Tibial nerve (tissue), 4 donors: ENCODE measurements around the gene NOL8. TPM values are rescaled to one million over a fixed set of nuclear protein-coding genes. Genes with fewer than 3 reads are reported as not detected.

Experiments
- DNase-seq, 2 donors: peaks; one replicate each; pipeline ENCODE4 v3.0.0-alpha.2; 2019; ENCODE audit warnings: low spot score in 2 of 2
- H3K27ac ChIP-seq, 4 donors: fragments of 200-600 bp; sonication (generic) in 3 of 4; one replicate each; pipeline ENCODE4 v1.5.1; 2017 to 2019; ENCODE audit warnings: mild to moderate bottlenecking in 1 of 4
- H3K27me3 ChIP-seq, 2 donors: fragments of 200-600 bp; sonication (generic) in 1 of 2; one replicate each; pipeline versions ENCODE4 v1.5.1 to v1.6.0; 2017 to 2019
- H3K36me3 ChIP-seq, 3 donors: fragments of 200-600 bp; sonication (generic); one replicate each; pipeline ENCODE4 v1.5.1; 2018 to 2019
- H3K4me1 ChIP-seq, 4 donors: fragments of 200-600 bp; sonication (generic) in 3 of 4; one replicate each; pipeline ENCODE4 v1.5.1; 2017 to 2019
- H3K4me3 ChIP-seq, 4 donors: fragments of 200-600 bp; sonication (generic) in 3 of 4; one replicate each; pipeline ENCODE4 v1.5.1; 2017 to 2019; ENCODE audit warnings: mild to moderate bottlenecking in 1 of 4, moderate library complexity in 1 of 4
- H3K9me3 ChIP-seq, 4 donors: fragments of 200-600 bp; sonication (generic) in 3 of 4; one replicate each; pipeline ENCODE4 v1.5.1; 2017 to 2019
- EP300 ChIP-seq, 2 donors: sonication (generic); formaldehyde crosslinking; IDR thresholded peaks; one replicate each; pipeline ENCODE4 v1.6.1; 2017; ENCODE audit warnings: antibody characterized with exemption in 2 of 2, mild to moderate bottlenecking in 1 of 2
- POLR2A ChIP-seq, 2 donors: fragments of 450-650 bp; IDR thresholded peaks; one replicate each; pipeline ENCODE4 v1.6.1; 2017; ENCODE audit warnings: antibody characterized with exemption in 2 of 2, mild to moderate bottlenecking in 2 of 2, moderate library complexity in 2 of 2
- WGBS, 2 donors: methylation state at CpG; one replicate each; pipeline ENCODE4 v1.1.5; 2018; 5-methylcytosine and 5-hydroxymethylcytosine counted together
- small RNA-seq: library from RNA; depleted of rRNA; stranded (forward); fragments of <200 nt; gene quantifications from one replicate; pipeline ENCODE3, GENCODE V24; 2016
- total RNA-seq, 4 donors: library from RNA; depleted of rRNA; stranded (reverse); fragments of >200 nt; gene quantifications; one replicate each; pipeline ENCODE4 v1.1.0, GENCODE V29; 2016
- TF ChIP-seq, protein P1 (sequence below), 5 experiments: fragments of 200-600 bp in 3 of 5; fragments of 450-650 bp in 2 of 5; sonication (generic) in 3 of 5; IDR thresholded peaks; one replicate each; pipeline ENCODE4 v1.5.1; 2016 to 2019; ENCODE audit warnings: antibody characterized with exemption in 5 of 5, mild to moderate bottlenecking in 3 of 5, moderate library complexity in 2 of 5

Gene NOL8
- total RNA-seq, 4 donors from 2014 or later, result 25.1 to 45.6 (median 31.4) TPM

DNA sequence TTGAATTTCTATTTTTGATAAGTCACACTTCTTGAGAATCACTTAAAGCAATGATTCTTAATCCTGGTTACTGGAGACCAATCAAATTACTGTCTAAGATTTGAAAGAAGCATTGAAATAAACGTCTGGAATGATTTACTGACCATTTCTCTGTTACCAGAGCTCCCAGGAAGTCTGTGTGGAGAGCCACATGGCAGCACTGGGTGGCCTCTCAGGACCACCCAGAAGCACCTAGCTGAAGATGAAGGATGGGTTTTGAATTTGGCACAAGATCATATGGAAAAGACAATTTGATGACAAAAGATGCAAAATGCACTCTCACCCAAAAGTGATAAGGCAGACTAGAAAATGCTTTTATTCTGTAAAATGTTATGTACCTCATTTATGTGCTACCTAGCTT, 62.0 kb downstream of the NOL8 start:
- no peaks in the 10 kb centered on the region for H3K27me3 ChIP-seq
- no peak overlapping the region for H3K27ac ChIP-seq
- no peak for DNase-seq
- 10 to 35% methylated on average over 1 of the region's 1 CpG for WGBS, 2 donors
- no peaks in the 10 kb centered on the region for H3K9me3 ChIP-seq
- TF ChIP-seq, protein P1, sequence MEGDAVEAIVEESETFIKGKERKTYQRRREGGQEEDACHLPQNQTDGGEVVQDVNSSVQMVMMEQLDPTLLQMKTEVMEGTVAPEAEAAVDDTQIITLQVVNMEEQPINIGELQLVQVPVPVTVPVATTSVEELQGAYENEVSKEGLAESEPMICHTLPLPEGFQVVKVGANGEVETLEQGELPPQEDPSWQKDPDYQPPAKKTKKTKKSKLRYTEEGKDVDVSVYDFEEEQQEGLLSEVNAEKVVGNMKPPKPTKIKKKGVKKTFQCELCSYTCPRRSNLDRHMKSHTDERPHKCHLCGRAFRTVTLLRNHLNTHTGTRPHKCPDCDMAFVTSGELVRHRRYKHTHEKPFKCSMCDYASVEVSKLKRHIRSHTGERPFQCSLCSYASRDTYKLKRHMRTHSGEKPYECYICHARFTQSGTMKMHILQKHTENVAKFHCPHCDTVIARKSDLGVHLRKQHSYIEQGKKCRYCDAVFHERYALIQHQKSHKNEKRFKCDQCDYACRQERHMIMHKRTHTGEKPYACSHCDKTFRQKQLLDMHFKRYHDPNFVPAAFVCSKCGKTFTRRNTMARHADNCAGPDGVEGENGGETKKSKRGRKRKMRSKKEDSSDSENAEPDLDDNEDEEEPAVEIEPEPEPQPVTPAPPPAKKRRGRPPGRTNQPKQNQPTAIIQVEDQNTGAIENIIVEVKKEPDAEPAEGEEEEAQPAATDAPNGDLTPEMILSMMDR (IDR thresholded peaks at IDR 0.05), result no peak
- TF ChIP-seq POLR2A (IDR thresholded peaks at IDR 0.05) (no peak), EP300 (IDR thresholded peaks at IDR 0.05) (no peak)
- H3K4me3 ChIP-seq, result no peak overlapping the region
- peaks cover 0 to 100% (median 49%) of the 10 kb centered on the region in 3 donors for H3K36me3 ChIP-seq
- H3K4me1 ChIP-seq, result no peaks in the 10 kb centered on the region

DNA sequence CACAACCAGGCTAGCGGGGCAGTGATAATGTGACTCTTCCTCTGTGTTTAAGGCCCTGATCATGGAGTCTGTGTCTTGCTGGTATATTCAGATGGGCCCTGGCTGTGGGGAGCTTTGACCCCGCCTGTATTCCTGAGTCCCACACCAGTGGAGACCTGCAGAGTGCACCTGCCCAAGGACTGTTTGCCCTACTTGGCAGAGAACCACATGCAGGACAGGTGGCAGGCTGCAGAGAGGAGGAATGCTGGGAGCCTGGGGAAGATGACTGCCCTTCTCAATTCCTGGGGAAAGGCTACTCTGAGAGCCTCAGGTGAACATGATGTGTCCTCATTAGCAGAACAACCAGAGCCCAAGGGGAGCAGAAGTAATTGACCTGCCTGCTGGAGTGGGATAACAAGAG, 67.8 kb downstream of the NOL8 start:
- no peak for DNase-seq
- Histone ChIP-seq H3K4me3 (no peak overlapping the region), H3K27ac (no peak overlapping the region), H3K4me1 (no peaks in the 10 kb centered on the region), H3K36me3 (peaks cover 7 to 99% (median 34%) of the 10 kb centered on the region in 3 donors), H3K9me3 (no peaks in the 10 kb centered on the region), H3K27me3 (no peaks in the 10 kb centered on the region)
- WGBS, 2 donors, result 100% methylated on average over 2 of the region's 2 CpGs
- TF ChIP-seq POLR2A (IDR thresholded peaks at IDR 0.05) (no peak), EP300 (IDR thresholded peaks at IDR 0.05) (no peak)
- TF ChIP-seq, protein P1 (IDR thresholded peaks at IDR 0.05), result no peak

DNA sequence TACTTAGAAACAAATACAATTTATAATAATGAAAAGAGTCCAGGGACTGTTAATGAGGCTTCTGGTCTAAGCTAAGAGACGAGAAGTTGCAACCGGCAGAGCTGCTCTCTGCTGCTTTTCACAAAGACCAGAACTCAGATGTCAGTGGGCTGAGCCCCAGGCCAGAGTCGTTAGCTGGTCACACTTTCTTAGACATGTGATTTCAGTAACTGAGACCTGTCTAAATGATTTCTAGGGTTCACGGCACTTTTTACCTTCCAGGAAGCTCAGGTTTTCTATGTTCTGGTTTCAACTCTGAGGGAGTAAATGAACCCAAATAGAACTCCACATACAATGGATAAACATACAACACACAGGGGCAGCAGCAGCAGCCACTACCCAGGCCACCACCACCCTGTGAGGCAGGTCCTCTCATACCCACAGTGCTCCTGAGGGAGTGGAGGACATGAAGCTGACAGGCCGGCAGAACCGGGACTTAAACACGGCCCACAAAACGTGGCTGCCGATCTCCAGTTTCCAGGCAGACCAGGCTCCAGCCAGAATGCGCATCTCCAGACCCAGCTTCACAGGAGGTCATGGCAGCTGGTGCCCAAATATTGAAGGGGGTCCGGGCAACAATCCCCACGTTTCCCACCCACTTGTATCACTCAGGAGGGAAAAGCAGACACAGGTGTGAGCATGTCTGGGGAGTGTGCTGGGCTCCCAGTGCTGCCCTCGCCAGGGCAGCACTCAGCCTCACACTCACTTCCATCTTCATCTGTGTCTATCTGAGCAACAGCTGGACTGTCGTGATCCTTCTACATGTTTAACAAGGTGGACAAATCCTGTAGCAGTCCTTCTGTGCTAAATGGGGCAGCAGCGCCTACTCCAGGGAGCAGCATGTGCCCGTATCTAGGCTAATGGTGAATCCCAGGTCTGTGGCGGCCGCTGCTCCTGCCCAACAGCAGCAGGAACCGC, 70.5 kb downstream of the NOL8 start:
- Histone ChIP-seq H3K4me1 (no peaks in the 10 kb centered on the region), H3K27me3 (no peaks in the 10 kb centered on the region), H3K9me3 (no peaks in the 10 kb centered on the region), H3K27ac (no peak overlapping the region), H3K4me3 (no peak overlapping the region), H3K36me3 (peaks cover 7 to 99% (median 41%) of the 10 kb centered on the region in 3 donors)
- TF ChIP-seq POLR2A (IDR thresholded peaks at IDR 0.05), result no peak
- 80 to 82% methylated on average over 16 to 19 of the region's 19 CpGs for WGBS, 2 donors
- DNase-seq, result no peak

DNA sequence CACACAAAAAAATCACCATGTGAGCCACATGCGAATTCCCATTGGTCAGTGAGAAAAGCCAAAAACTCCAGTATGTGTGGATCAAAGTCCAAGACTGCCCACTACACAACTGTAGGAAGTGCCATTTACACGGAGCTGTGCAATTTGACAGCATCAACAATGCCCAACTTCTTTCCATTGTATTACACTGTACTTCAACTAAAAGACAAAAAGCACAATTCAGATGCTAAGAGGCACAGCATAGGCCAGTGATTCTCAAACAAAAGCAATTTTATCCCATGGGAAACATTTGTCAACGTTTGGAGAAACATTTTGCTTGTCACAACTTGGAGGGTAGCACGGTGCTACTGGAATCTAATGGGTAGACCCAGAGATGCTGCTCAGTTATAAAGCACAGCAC, 71.5 kb downstream of the NOL8 start:
- 54% methylated on average over 4 of the region's 4 CpGs for WGBS, 2 donors
- TF ChIP-seq POLR2A (IDR thresholded peaks at IDR 0.05) (no peak), EP300 (IDR thresholded peaks at IDR 0.05) (no peak)
- Histone ChIP-seq H3K27ac (no peak overlapping the region), H3K36me3 (peaks cover 9 to 99% (median 35%) of the 10 kb centered on the region in 3 donors), H3K9me3 (no peaks in the 10 kb centered on the region), H3K27me3 (no peaks in the 10 kb centered on the region), H3K4me1 (no peaks in the 10 kb centered on the region), H3K4me3 (no peak overlapping the region)
- DNase-seq, result no peak

DNA sequence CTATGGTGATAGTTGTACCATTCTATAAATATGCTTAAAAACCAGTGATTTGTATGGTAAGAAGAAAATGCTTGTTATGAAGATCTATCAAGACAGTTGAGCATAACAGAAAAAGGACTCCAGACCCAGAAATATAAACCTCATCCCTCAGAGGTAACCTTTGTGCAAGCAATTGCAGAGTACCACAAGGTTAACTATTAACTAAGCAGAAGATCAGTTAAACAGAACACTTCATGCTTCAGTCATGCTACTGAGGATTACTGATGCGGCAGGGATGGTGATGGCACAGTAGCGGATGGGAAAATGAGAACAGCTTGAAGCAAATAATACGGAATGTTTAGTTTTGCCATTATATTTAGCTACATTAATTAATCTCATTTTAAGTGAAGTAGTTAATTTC, 77.2 kb downstream of the NOL8 start:
- 95% methylated on average over 3 of the region's 3 CpGs for WGBS, 2 donors
- Histone ChIP-seq H3K27ac (no peak overlapping the region), H3K4me1 (no peaks in the 10 kb centered on the region), H3K9me3 (no peaks in the 10 kb centered on the region), H3K27me3 (no peaks in the 10 kb centered on the region), H3K36me3 (peaks cover 2 to 98% (median 34%) of the 10 kb centered on the region in 3 donors), H3K4me3 (no peak overlapping the region)
- DNase-seq, result no peak
- TF ChIP-seq, protein P1 (IDR thresholded peaks at IDR 0.05), result no peak

Small RNA genes within 50 kb of the gene (small RNA-seq; reads per million reads assigned to genes)
- not detected for gene MIR3651
- gene SNORA84, result 0.66 reads per million

Other genes with a start within 250 kb of the NOL8 start
- 10 to 100 TPM; 67.9 to 81.8 (median 76.0) TPM for gene SPTLC1, start 209.9 kb downstream of the NOL8 start, total RNA-seq
- gene IARS1, start 31.7 kb downstream of the NOL8 start, total RNA-seq, result 100 to 1,000 TPM in 1 of 4 donors, 10 to 100 TPM in 3; 52.2 to 102 (median 78.1) TPM
- gene CENPP, start 603 bp upstream of the NOL8 start, total RNA-seq, result 10 to 100 TPM in 1 of 4 donors, 1 to 10 TPM in 3; 5.0 to 17.1 (median 6.9) TPM
- gene OGN, start 79.2 kb upstream of the NOL8 start, total RNA-seq, result 10 to 100 TPM in 3 of 4 donors, 1 to 10 TPM in 1; 4.2 to 33.9 (median 18.4) TPM
- gene OMD, start 99.1 kb upstream of the NOL8 start, total RNA-seq, result 10 to 100 TPM; 19.2 to 64.9 (median 59.5) TPM
- gene ASPN, start 157.2 kb upstream of the NOL8 start, total RNA-seq, result 10 to 100 TPM in 1 of 4 donors, 1 to 10 TPM in 3; 3.3 to 18.4 (median 5.5) TPM
- gene ECM2, start 210.6 kb upstream of the NOL8 start, total RNA-seq, result 10 to 100 TPM; 15.9 to 59.0 (median 53.6) TPM